AG04449 (cell line): ENCODE data around the gene MED29.

Experiments
- CTCF ChIA-PET: fragments of 350-600 bp; formaldehyde crosslinking; extraction: SDS; loops from one replicate; lab custom pipeline; 2021; ENCODE audit warnings: antibody characterized with exemption; lab: Yijun Ruan, JAX
- POLR2A ChIA-PET: fragments of 400-600, 350-600 bp; formaldehyde crosslinking; extraction: SDS; loops from one replicate; lab custom pipeline; 2020; ENCODE audit warnings: antibody characterized with exemption, inconsistent platforms; lab: Yijun Ruan, JAX
- DNase-seq: peaks from one replicate; pipeline ENCODE4 v3.0.0-alpha.2; 2010; ENCODE audit warnings: low read depth, low spot score
- H3K4me3 ChIP-seq: 2 replicates; pipeline ENCODE4 v1.5.1; 2011; ENCODE audit warnings: low read depth, mild to moderate bottlenecking, control low read depth, low read length
- TF ChIP-seq, protein P1 (sequence below): IDR thresholded peaks from one replicate; pipeline ENCODE4 v1.5.1; 2011; ENCODE audit warnings: mild to moderate bottlenecking, moderate library complexity, low read length, control low read depth, inconsistent platforms; ENCODE audit not compliant: insufficient read depth; ENCODE audit errors: missing control alignments

MED29 gene, protein sequence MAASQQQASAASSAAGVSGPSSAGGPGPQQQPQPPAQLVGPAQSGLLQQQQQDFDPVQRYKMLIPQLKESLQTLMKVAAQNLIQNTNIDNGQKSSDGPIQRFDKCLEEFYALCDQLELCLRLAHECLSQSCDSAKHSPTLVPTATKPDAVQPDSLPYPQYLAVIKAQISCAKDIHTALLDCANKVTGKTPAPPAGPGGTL

DNA sequence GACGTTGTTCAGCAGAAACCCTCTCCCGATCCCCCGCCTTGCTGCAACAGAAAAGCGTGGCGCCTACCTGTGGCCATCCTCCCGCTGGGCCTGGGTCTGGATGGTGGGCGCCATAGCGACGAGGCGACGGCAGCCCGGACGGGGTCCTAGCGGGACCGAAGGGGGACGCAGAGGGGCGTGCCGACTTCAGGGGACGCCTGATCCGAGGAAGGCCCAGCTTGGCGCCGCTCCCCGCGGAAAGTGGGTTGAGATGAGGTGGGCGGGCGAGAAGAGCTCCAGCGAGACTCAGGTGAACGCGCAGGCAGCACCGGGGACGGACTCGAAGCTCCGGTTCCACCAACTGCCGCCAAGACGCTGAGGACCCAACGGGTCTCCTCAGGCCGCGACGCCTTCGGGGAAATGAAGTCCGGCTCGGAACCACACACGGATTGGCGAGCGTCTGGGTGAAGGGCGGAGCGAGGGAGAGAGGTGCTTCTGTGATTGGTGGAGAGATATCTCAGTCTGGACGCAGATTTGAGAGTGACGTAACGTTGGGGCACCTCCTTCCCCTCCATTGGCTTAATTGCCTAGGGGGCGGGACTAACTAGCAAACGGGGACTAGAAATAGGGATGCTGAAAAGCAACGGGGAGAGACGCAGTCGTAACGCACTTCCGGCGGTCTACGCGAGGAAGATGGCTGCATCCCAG lies at the start of gene MED29, which contains the start of gene PAF1:
TSS of gene MED29 (plus strand) at position 628 of the 687 bp plus-strand sequence. CDS start at position 673, 45 bp downstream.
TSS of gene PAF1 (minus strand) at position 356 of the 687 bp plus-strand sequence. CDS start at position 114, 242 bp downstream.
- POLR2A ChIA-PET, result interaction anchor here (0.6 to 3.5 kb wide), 16 partner anchors 8 to 50 kb away, joined by 3 to 19 read pairs (median 4); partner anchors contain the start of genes PLEKHG2, RPS16, SAMD4B and ZFP36
- TF ChIP-seq, protein P1, sequence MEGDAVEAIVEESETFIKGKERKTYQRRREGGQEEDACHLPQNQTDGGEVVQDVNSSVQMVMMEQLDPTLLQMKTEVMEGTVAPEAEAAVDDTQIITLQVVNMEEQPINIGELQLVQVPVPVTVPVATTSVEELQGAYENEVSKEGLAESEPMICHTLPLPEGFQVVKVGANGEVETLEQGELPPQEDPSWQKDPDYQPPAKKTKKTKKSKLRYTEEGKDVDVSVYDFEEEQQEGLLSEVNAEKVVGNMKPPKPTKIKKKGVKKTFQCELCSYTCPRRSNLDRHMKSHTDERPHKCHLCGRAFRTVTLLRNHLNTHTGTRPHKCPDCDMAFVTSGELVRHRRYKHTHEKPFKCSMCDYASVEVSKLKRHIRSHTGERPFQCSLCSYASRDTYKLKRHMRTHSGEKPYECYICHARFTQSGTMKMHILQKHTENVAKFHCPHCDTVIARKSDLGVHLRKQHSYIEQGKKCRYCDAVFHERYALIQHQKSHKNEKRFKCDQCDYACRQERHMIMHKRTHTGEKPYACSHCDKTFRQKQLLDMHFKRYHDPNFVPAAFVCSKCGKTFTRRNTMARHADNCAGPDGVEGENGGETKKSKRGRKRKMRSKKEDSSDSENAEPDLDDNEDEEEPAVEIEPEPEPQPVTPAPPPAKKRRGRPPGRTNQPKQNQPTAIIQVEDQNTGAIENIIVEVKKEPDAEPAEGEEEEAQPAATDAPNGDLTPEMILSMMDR, result no peak
- CTCF ChIA-PET, result interaction anchor here (0.8 to 3.7 kb wide), 7 partner anchors 9 to 142 kb away, joined by 3 to 22 read pairs (median 8); partner anchors contain the start of genes EID2B and PLEKHG2
- peak within 1 kb of the TSS; percentile 99 for H3K4me3 ChIP-seq
- DNase-seq, result peak; percentile 97

DNA sequence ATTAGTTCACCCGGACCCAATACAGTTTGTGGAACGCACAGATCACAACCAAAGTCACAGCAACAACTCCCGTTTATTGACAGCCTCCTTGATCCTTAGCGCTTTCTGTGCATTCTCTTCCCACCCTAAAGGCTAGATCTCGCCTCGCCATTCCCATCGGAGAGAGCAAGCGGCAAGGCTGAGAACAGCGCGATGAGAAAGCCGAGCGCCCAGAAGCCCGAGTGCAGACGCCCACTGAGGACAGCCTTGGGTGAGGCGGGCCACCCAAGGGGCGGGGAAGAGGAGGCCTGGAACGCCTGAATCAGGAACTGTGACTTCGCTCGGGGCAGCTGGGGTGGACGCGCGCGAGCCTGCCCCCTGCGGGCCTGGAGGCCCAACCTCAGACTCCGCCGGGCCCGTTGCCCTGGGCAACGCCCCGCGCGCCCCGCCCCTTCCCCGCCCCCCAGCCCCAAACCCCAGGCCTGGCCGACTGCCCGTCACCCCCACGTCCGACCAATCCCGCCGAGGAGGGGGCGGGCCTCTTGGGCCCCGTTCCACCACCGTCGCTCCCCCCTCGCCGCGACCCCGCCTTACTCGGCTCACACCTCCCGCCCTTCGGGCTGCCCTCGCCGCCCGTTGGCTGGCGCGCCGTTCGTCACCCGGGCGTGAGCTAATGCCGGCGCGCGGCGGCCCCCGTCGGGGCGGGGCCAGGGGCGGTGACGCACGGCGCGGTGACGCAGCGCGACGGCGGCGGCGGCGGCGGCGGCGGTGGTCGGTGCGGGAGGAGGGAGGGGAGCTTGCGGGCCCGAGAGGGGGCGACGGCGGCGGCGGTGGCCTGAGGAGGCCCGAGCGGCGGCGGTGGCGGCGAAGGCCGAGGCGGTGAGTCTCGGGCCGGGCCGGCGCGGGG lies 49.2 kb upstream of the MED29 start, which contains the start of gene SAMD4B:
TSS of gene SAMD4B (plus strand) at position 703 of the 886 bp plus-strand sequence. CDS start 14,473 bp downstream, outside the sequence.
- ChIA-PET POLR2A (interaction anchor here (1.0 to 1.9 kb wide), 7 partner anchors 21 to 220 kb away, joined by 4 to 19 read pairs (median 5); partner anchors contain the start of genes MED29, PAF1, PLEKHG2 and RPS16), CTCF (interaction anchor here (0.7 to 3.6 kb wide), 11 partner anchors 9 to 411 kb away, joined by 3 to 12 read pairs (median 4); partner anchors contain the start of genes MRPS12 and SARS2)
- TF ChIP-seq, protein P1, result peak; percentile 88

DNA sequence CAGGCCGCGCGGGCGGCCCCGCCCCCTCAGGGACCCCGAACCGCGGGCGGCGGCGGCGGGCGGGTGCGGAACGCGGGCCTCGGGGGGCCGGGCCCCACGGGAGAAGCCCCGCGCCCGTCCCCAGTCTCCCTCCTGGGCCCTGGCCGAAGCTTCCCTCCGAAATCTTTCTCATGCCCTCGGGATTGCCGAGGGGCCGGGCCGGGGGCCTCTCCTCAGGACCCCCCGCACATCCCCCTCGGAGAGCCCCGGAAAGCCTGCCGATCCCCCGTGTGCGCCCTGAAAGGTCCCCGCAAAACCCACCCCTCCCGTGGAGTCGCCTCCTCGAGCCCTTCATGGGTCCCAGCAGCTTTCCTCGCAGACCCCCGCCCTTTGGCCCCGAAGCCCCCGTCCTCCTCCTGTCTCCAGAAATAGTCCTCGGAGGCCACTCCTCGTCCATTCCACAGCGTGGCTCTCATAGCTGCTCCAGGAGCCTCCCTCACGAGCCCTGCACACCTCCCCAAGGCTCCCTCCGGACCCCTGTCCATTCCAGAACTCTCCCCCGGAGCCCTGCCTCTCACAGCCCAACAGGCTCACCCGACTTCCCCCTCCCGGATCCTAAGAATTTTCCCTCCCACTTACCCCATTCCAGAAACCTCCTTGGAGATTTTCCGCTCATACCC lies 48.4 kb upstream of the MED29 start:
- TF ChIP-seq, protein P1, result no peak
- no peak for DNase-seq
- ChIA-PET CTCF (interaction anchor here (0.7 to 2.2 kb wide), 10 partner anchors 8 to 412 kb away, joined by 3 to 10 read pairs (median 4); partner anchors contain the start of genes MRPS12 and SARS2), POLR2A (interaction anchor here (1.0 to 1.9 kb wide), 7 partner anchors 20 to 221 kb away, joined by 4 to 19 read pairs (median 5); partner anchors contain the start of genes MED29, PAF1, PLEKHG2 and RPS16)
- peak overlapping the region; percentile 80 for H3K4me3 ChIP-seq

More for the DNA sequence above, 49.2 kb upstream of the MED29 start, which contains the start of gene SAMD4B:
- DNase-seq, result peak; percentile 72
- peak within 1 kb of the TSS; percentile 90 for H3K4me3 ChIP-seq

DNA sequence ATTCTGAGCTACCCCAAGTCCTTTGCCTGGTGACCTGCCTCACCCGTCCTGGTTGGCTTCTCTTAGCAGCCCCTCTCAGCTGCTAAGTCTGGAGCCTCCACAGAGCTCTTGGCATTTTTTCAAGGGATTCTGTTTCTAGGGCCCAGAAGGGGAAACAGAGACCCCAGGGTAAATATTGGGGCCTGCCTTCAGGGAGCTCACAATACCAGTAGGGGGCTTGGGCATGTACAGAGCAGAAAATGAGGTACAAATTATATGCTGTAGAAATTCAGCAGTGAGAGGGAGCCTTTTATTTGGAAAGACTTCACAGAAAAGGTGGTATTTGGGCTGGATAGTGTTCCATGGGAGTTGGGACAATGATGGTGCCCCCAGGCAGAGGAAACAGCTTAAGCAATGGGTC lies 45.2 kb upstream of the MED29 start:
- POLR2A ChIA-PET, result no interaction called here
- CTCF ChIA-PET, result interaction anchor here (0.7 to 2.5 kb wide), 4 partner anchors 9 to 52 kb away, joined by 3 to 9 read pairs (median 5); no protein-coding TSS in a partner anchor

More for the DNA sequence above, 45.2 kb upstream of the MED29 start:
- DNase-seq, result no peak
- TF ChIP-seq, protein P1, result no peak
- H3K4me3 ChIP-seq, result no peak overlapping the region
